ENCODE results near the gene DBET. TPM values are rescaled to one million over a fixed set of nuclear protein-coding genes. Genes with fewer than 3 reads are reported as not detected.
"Not testable (repeated sequence)": the region's sequence is repeated elsewhere in the genome, so short reads cannot be mapped to it uniquely, and the experiment has no call there.

The DBET gene
- total and polyA plus RNA-seq, 2 experiments from 2014 or later = not detected

GRCh38 chr4:190040873-190041272 is 23.4 kb upstream of the DBET start:
- in situ Hi-C loops (cut with MboI); H2AFZ ChIP-seq; H3K36me3 ChIP-seq (ENCODE audit: low read depth); H3K27me3 ChIP-seq (replicated peaks; ENCODE audit: insufficient read depth); H3F3A ChIP-seq (ENCODE audit: insufficient read depth); H3K79me2 ChIP-seq (ENCODE audit: insufficient read depth); DNase-seq; H3K27ac ChIP-seq; H3K4me3 ChIP-seq; H4K20me1 ChIP-seq (ENCODE audit: insufficient read depth); H3K4me2 ChIP-seq (ENCODE audit: unreplicated experiment); H3K4me1 ChIP-seq (ENCODE audit: insufficient read depth); H3K9ac ChIP-seq; H3K9me2 ChIP-seq (ENCODE audit: insufficient read depth); H3K9me3 ChIP-seq (ENCODE audit: low read depth): not testable (repeated sequence)
- 22 to 23% methylated on average over 20 to 29 of the region's 40 CpGs for WGBS, 2 experiments (ENCODE audit: low coverage in 1 of 2, low lambda C conversion rate in 2 of 2, missing lambda C conversion rate in 2 of 2)

DNA sequence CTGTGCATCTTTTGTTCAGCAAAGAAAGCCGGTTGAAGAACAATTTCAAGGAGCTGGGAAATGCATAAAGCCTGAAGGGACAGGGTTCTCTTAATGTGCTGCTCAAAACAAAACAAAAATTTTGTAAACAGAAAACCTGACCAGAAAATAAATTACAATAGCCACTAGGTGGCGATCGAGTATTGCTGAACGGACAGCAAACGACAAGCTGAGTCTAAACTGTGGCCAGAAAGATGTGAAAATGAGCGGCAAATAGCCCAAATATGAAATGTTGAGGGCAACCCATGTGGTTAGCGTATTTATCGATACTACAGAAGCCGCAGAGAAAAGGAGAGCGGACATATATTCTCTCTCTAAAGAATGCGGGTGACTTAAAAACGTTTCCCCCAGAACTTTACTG is 16.7 kb upstream of the DBET start:
- in situ Hi-C loops (cut with MboI); H3K4me1 ChIP-seq (ENCODE audit: insufficient read depth): not testable (repeated sequence)

DNA sequence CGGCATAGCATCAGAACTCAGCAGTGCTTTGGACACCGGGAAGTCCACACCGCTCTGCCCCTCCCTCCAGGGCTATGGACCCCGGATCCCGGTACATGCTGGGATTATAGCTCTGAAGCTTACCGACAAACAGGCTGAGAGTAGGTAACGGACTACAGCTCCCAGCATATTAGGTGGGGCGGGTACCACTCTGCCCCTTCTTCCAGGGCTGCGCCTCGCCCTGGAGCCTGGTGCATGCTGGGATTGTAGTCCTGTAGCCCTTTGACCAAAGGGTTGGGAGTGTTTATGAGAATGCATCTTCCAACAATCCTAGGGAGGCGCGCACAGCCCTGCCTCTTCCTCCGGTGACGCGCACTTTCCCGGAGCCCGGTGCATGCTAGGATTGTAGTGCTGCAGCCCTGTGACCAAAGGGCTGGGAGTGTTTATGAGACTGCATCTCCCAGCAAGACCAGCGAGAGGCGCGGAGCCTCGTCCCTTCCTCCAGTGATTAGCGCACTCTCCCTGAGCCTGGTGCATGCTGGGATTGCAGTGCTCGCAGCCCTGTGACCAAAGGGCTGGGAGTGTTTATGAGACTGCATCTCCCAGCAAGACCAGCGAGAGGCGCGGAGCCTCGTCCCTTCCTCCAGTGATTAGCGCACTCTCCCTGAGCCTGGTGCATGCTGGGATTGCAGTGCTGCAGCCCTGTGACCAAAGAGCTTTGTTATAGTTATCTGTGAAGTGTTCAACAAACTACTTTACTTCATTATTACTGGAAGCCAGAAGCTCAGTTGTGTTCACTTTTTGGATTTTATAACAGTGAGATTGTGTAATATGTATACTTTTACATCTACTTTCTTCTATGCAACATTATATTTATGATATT is 14.7 kb upstream of the DBET start:
- 2 to 4% methylated on average over 3 to 4 of the region's 28 CpGs for WGBS, 2 experiments (ENCODE audit: low coverage in 1 of 2, low lambda C conversion rate in 2 of 2, missing lambda C conversion rate in 2 of 2)
- H4K20me1 ChIP-seq (ENCODE audit: insufficient read depth); H3K27me3 ChIP-seq (replicated peaks; ENCODE audit: insufficient read depth); H3K36me3 ChIP-seq (ENCODE audit: low read depth); H3K4me1 ChIP-seq (ENCODE audit: insufficient read depth); H3K9me2 ChIP-seq (ENCODE audit: insufficient read depth); in situ Hi-C loops (cut with MboI); H3K27ac ChIP-seq; H3K9ac ChIP-seq; H3K79me2 ChIP-seq (ENCODE audit: insufficient read depth); H3K9me3 ChIP-seq (ENCODE audit: low read depth); DNase-seq; H3F3A ChIP-seq (ENCODE audit: insufficient read depth): not testable (repeated sequence)
- Histone ChIP-seq H2AFZ (peak overlapping the region; percentile 82), H3K4me2 (ENCODE audit: unreplicated experiment) (peak overlapping the region; percentile 65), H3K4me3 (peak overlapping the region; percentile 62)

More for the DNA sequence above, 16.7 kb upstream of the DBET start:
- not testable (repeated sequence) for H3K36me3 ChIP-seq (ENCODE audit: low read depth); H4K20me1 ChIP-seq (ENCODE audit: insufficient read depth); H3F3A ChIP-seq (ENCODE audit: insufficient read depth); H3K9me3 ChIP-seq (ENCODE audit: low read depth); H3K4me2 ChIP-seq (ENCODE audit: unreplicated experiment); H2AFZ ChIP-seq; H3K9ac ChIP-seq; H3K4me3 ChIP-seq; DNase-seq; H3K27ac ChIP-seq; H3K9me2 ChIP-seq (ENCODE audit: insufficient read depth); H3K27me3 ChIP-seq (replicated peaks; ENCODE audit: insufficient read depth); H3K79me2 ChIP-seq (ENCODE audit: insufficient read depth)
- WGBS, 2 experiments (ENCODE audit: low coverage in 1 of 2, low lambda C conversion rate in 2 of 2, missing lambda C conversion rate in 2 of 2) = 0 to 2% methylated on average over 2 to 3 of the region's 12 CpGs

- H2AFZ ChIP-seq; H3K4me2 ChIP-seq (ENCODE audit: unreplicated experiment); H3K9me2 ChIP-seq (ENCODE audit: insufficient read depth); in situ Hi-C loops (cut with MboI); H3K27ac ChIP-seq; H3K79me2 ChIP-seq (ENCODE audit: insufficient read depth); DNase-seq; H3F3A ChIP-seq (ENCODE audit: insufficient read depth); H3K4me3 ChIP-seq; H3K9ac ChIP-seq; H4K20me1 ChIP-seq (ENCODE audit: insufficient read depth); H3K36me3 ChIP-seq (ENCODE audit: low read depth); H3K9me3 ChIP-seq (ENCODE audit: low read depth); H3K27me3 ChIP-seq (replicated peaks; ENCODE audit: insufficient read depth); H3K4me1 ChIP-seq (ENCODE audit: insufficient read depth): not testable (repeated sequence)
- 20 to 31% methylated on average over 3 of the region's 4 CpGs for WGBS, 2 experiments (ENCODE audit: low coverage in 1 of 2, low lambda C conversion rate in 2 of 2, missing lambda C conversion rate in 2 of 2)
Measured at GRCh38 chr4:190058997-190059396, 5.3 kb upstream of the DBET start.

- H3K9me2 ChIP-seq (ENCODE audit: insufficient read depth); H3K27ac ChIP-seq; H4K20me1 ChIP-seq (ENCODE audit: insufficient read depth); H3K9me3 ChIP-seq (ENCODE audit: low read depth); H3K36me3 ChIP-seq (ENCODE audit: low read depth); DNase-seq; H3F3A ChIP-seq (ENCODE audit: insufficient read depth); H3K4me3 ChIP-seq; H3K4me2 ChIP-seq (ENCODE audit: unreplicated experiment); H3K9ac ChIP-seq; in situ Hi-C loops (cut with MboI); H2AFZ ChIP-seq; H3K79me2 ChIP-seq (ENCODE audit: insufficient read depth); H3K4me1 ChIP-seq (ENCODE audit: insufficient read depth): not testable (repeated sequence)
- TF ChIP-seq EZH2 (IDR thresholded peaks at IDR 0.05; ENCODE audit: insufficient read depth, poor library complexity, severe bottlenecking) = peak; percentile 60
- peaks cover 11% of the 10 kb centered on the region for H3K27me3 ChIP-seq (replicated peaks; ENCODE audit: insufficient read depth)
- 24 to 26% methylated on average over 3 of the region's 3 CpGs for WGBS, 2 experiments (ENCODE audit: low coverage in 1 of 2, low lambda C conversion rate in 2 of 2, missing lambda C conversion rate in 2 of 2)
Measured at GRCh38 chr4:190064805-190065204, 503 bp downstream of the DBET start.

GRCh38 chr4:190068351-190068750 is 4.0 kb downstream of the DBET start:
- DNase-seq; H3K4me2 ChIP-seq (ENCODE audit: unreplicated experiment); H3K27ac ChIP-seq; in situ Hi-C loops (cut with MboI); H3K9me2 ChIP-seq (ENCODE audit: insufficient read depth); H3F3A ChIP-seq (ENCODE audit: insufficient read depth); H3K4me3 ChIP-seq; H4K20me1 ChIP-seq (ENCODE audit: insufficient read depth); H3K79me2 ChIP-seq (ENCODE audit: insufficient read depth); H3K36me3 ChIP-seq (ENCODE audit: low read depth); H3K9me3 ChIP-seq (ENCODE audit: low read depth); H3K4me1 ChIP-seq (ENCODE audit: insufficient read depth); H3K9ac ChIP-seq; H2AFZ ChIP-seq: not testable (repeated sequence)
- H3K27me3 ChIP-seq (replicated peaks; ENCODE audit: insufficient read depth) = peaks cover 11% of the 10 kb centered on the region
- 54 to 59% methylated on average over 41 to 44 of the region's 45 CpGs for WGBS, 2 experiments (ENCODE audit: low coverage in 1 of 2, low lambda C conversion rate in 2 of 2, missing lambda C conversion rate in 2 of 2)

DNA sequence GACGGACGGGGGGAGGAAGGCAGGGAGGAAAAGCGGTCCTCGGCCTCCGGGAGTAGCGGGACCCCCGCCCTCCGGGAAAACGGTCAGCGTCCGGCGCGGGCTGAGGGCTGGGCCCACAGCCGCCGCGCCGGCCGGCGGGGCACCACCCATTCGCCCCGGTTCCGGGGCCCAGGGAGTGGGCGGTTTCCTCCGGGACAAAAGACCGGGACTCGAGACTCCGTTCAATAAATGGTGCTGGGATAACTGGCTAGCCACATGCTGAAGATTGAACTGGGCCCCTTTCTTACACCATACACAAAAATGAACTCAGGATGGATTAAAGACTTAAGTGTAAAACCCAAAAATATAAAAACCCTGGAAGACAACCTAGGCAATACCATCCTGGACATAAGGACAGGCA is 28.8 kb downstream of the DBET start:
- H3K79me2 ChIP-seq (ENCODE audit: insufficient read depth); in situ Hi-C loops (cut with MboI); H4K20me1 ChIP-seq (ENCODE audit: insufficient read depth); H3K9ac ChIP-seq; H3F3A ChIP-seq (ENCODE audit: insufficient read depth); H3K27ac ChIP-seq; DNase-seq; H3K9me2 ChIP-seq (ENCODE audit: insufficient read depth); H3K4me3 ChIP-seq; H3K9me3 ChIP-seq (ENCODE audit: low read depth); H3K27me3 ChIP-seq (replicated peaks; ENCODE audit: insufficient read depth); H3K4me2 ChIP-seq (ENCODE audit: unreplicated experiment); H3K36me3 ChIP-seq (ENCODE audit: low read depth); H3K4me1 ChIP-seq (ENCODE audit: insufficient read depth); H2AFZ ChIP-seq: not testable (repeated sequence)
- 6% methylated on average over 8 to 14 of the region's 27 CpGs for WGBS, 2 experiments (ENCODE audit: low coverage in 1 of 2, low lambda C conversion rate in 2 of 2, missing lambda C conversion rate in 2 of 2)
